ENCODE data around the gene BLTP3A. TPM values are rescaled to one million over a fixed set of nuclear protein-coding genes. Genes with fewer than 3 reads are reported as not detected.
"Not testable (repeated sequence)": the region's sequence is repeated elsewhere in the genome, so short reads cannot be mapped to it uniquely, and the experiment has no call there.

The BLTP3A gene
- total and polyA plus RNA-seq, 2 of the 8 experiments (the other 6 are each of a cell fraction or from before 2014, with no cell fraction given), result 8.5 to 17.2 TPM

- H3K4me1 ChIP-seq (replicated peaks in 1 of 4; ENCODE audit: control insufficient read depth in 3 of 4, insufficient read depth in 4 of 4, low read length in 3 of 4); H2AK5ac ChIP-seq (ENCODE audit: low read depth, low read length); H2AFZ ChIP-seq (ENCODE audit: low read length); H4K91ac ChIP-seq (replicated peaks; ENCODE audit: insufficient read length, low read length); H3K14ac ChIP-seq (ENCODE audit: insufficient read length); H3K23me2 ChIP-seq (ENCODE audit: low read depth, low read length); H3K9me3 ChIP-seq (ENCODE audit: insufficient read depth in 2 of 2, low read depth in 1 of 2, low read length in 1 of 2); H3K23ac ChIP-seq (ENCODE audit: insufficient read length); H4K5ac ChIP-seq (ENCODE audit: insufficient read length, low read depth, low read length); H3K36me3 ChIP-seq (ENCODE audit: control insufficient read depth in 2 of 4, insufficient read depth in 4 of 4, low read length in 3 of 4); H3K27me3 ChIP-seq (replicated peaks in 1 of 4; ENCODE audit: control insufficient read depth in 3 of 4, extremely low read depth in 1 of 4, insufficient read depth in 3 of 4, low read length in 3 of 4); H2BK120ac ChIP-seq (replicated peaks; ENCODE audit: low read depth, low read length); H4K20me1 ChIP-seq (replicated peaks in 1 of 2; ENCODE audit: control insufficient read depth in 1 of 2, insufficient read depth in 2 of 2, low read length in 2 of 2); H2BK15ac ChIP-seq (ENCODE audit: low read length); H3K18ac ChIP-seq (ENCODE audit: extremely low read depth, low read length); H2BK20ac ChIP-seq (ENCODE audit: low read length); FAIRE-seq; H3K4ac ChIP-seq (replicated peaks; ENCODE audit: insufficient read length, low read depth, low read length); H3K9ac ChIP-seq (replicated peaks in 1 of 4; ENCODE audit: extremely low read depth in 1 of 4, low read depth in 3 of 4, low read length in 3 of 4); H3K79me1 ChIP-seq (ENCODE audit: low read depth, low read length); H2BK12ac ChIP-seq (ENCODE audit: low read depth, low read length); H3K56ac ChIP-seq (replicated peaks; ENCODE audit: insufficient read length, low read depth, low read length): not testable (repeated sequence)
- Histone ChIP-seq H3K4me2 (ENCODE audit: insufficient read depth in 1 of 2, low read depth in 2 of 2, low read length in 2 of 2) (peak overlapping the region; percentile 81 to 83), H3K4me3 (ENCODE audit: extremely low read depth in 1 of 4, insufficient read depth in 2 of 4, low read depth in 3 of 4, low read length in 4 of 4) (peak overlapping the region; percentile 81 to 98 (median 95)), H3K79me2 (ENCODE audit: control insufficient read depth in 1 of 2, insufficient read depth in 2 of 2, low read length in 2 of 2) (peaks cover 3 to 31% of the 10 kb centered on the region in 2 experiments; a peak in 3 of 4 replicates), H3K27ac (ENCODE audit: low read depth, low read length) (0 out of 2 replicates have a peak overlapping the region, but pooled peaks have one; percentile 92), H2BK5ac (ENCODE audit: low read depth, low read length) (peak overlapping the region; percentile 85; the same call in 1 of the 2 replicates), H4K8ac (ENCODE audit: extremely low read depth, insufficient read depth, low read length) (0 out of 2 replicates have a peak overlapping the region, but pooled peaks have one; percentile 82)
- POLR2A ChIA-PET (ENCODE audit: partially characterized antibody), result interaction anchor here (0.7 to 2.0 kb wide), 14 partner anchors 12 to 485 kb away, joined by 3 to 22 read pairs (median 4); partner anchors contain the start of genes ANKS1A, BLTP3A and TAF11
- DNase-seq (ENCODE audit: low read depth in 1 of 2, low spot score in 2 of 2), result peak in 1 of 2 experiments; percentile 50
- peak; percentile 23 to 36 (median 35); a peak in 3 of 4 replicates for TF ChIP-seq CTCF (IDR thresholded peaks at IDR 0.05; ENCODE audit: control extremely low read depth in 1 of 3, insufficient read depth in 1 of 3, low read depth in 1 of 3, low read length in 3 of 3)
- 0 out of 4 replicates have a peak, but pooled peaks of 1 of the 2 experiments have one; percentile 21 for TF ChIP-seq RAD21 (IDR thresholded peaks at IDR 0.05 in 1 of 2, conservative IDR thresholded peaks at IDR 0.05 in 1 of 2; ENCODE audit: low read depth in 2 of 2, low read length in 2 of 2)
- peak; percentile 85; the same call in 1 of the 2 replicates for TF ChIP-seq KDM1A (IDR thresholded peaks at IDR 0.05; ENCODE audit: borderline replicate concordance, low read length)
- 44% methylated on average over 12 of the region's 17 CpGs; no CpG with 5 or more reads in 1 of the 2 experiments for WGBS, 2 experiments (ENCODE audit: extremely low coverage in 1 of 2, insufficient coverage in 1 of 2, insufficient read length in 1 of 2, insufficient replicate concordance in 2 of 2, low coverage in 1 of 2, low lambda C conversion rate in 2 of 2, missing lambda C conversion rate in 1 of 2)
- CTCF ChIA-PET (ENCODE audit: partially characterized antibody), result interaction anchor here (0.6 to 1.2 kb wide), 4 partner anchors 9 to 35 kb away, joined by 3 to 4 read pairs (median 4); partner anchors contain the start of gene BLTP3A
These were observed 35.4 kb upstream of the BLTP3A start for GRCh38 chr6:34756513-34756856.

Data from H1 (cell line).